HG02884 (cell line): ENCODE results near the gene SPTBN4.
"Not testable (repeated sequence)": the region's sequence is repeated elsewhere in the genome, so short reads cannot be mapped to it uniquely, and the experiment has no call there.

Source experiments
- ATAC-seq: cut with Tn5 transposase; IDR thresholded peaks from one replicate; pipeline ENCODE4 v1.9.1; 2021; ENCODE audit warnings: mild to moderate bottlenecking, moderate library complexity; ENCODE audit not compliant: unreplicated experiment

Gene SPTBN4

GRCh38 chr19:40613690-40614621 is 147.2 kb downstream of the SPTBN4 start:
- ATAC-seq, result no peak

GRCh38 chr19:40614622-40615411 is 148.0 kb downstream of the SPTBN4 start:
- ATAC-seq, result no peak

DNA sequence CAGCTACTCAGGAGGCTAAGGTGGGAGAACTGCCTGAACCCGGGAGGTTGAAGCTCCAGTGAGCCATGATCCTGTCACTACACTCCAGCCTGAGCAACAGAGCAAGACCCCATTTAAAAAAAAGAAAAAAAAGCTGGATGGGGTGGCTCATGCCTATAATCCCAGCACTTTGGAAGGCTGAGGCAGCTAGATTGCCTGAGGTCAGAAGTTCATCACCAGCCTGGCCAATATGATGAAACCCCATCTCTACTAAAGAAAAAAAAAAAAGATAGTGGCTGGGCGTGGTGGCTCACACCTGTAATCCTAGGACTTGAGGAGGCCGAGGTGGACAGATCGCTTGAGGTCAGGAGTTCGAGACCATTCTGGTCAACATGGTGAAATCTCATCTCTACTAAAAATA is 149.4 kb downstream of the SPTBN4 start:
- ATAC-seq, result no peak

DNA sequence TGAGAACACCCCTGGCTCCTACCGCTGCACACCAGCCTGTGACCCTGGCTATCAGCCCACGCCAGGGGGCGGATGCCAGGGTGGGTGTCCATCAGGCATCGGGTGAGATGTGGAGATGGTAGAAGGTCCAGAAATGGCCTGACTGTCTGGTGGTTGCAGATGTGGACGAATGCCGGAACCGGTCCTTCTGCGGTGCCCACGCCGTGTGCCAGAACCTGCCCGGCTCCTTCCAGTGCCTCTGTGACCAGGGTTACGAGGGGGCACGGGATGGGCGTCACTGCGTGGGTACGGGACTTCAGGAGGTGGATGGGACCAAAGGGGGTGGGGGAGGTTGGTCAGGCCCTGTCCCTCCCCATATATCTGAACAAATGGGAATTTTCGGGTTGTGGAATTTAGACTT is 150.1 kb downstream of the SPTBN4 start:
- ATAC-seq, result no peak

GRCh38 chr19:40617961-40618360 is 151.2 kb downstream of the SPTBN4 start:
- no peak for ATAC-seq

DNA sequence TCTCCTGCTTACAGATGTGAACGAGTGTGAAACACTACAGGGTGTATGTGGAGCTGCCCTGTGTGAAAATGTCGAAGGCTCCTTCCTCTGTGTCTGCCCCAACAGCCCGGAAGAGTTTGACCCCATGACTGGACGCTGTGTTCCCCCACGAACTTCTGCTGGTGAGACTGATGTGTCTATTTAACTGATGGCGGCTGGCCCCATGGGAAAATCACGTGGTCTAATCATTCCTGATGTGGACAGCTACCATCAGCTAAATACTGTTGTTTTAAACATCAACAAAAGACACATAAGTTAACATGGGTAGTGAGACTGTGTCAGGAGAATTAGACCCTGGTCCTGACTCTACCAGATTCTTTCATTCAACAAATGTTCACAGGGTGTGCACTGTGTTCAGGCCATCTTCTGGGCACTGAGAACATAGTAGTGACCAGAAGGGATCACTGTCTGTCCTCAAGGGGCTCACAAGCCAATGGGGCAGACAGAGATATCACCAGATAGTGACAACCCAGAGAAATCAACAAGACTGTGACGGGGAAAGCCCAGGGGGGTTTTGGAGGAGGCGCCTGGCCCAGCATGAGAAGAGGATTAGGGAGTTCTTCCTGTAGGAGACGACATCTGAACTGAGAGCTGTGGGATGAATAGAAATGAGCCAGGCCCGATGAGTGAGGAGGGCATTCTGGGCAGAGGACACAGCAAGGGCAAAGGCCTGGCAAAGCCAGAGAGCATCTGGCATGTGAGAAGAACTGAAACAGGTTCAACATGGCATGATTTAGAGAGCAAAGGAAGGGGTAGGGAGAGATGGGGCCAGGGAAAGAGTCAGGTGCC is 152.7 kb downstream of the SPTBN4 start:
- no peak for ATAC-seq

- no peak for ATAC-seq
These were observed 153.3 kb downstream of the SPTBN4 start for GRCh38 chr19:40620161-40620485.

DNA sequence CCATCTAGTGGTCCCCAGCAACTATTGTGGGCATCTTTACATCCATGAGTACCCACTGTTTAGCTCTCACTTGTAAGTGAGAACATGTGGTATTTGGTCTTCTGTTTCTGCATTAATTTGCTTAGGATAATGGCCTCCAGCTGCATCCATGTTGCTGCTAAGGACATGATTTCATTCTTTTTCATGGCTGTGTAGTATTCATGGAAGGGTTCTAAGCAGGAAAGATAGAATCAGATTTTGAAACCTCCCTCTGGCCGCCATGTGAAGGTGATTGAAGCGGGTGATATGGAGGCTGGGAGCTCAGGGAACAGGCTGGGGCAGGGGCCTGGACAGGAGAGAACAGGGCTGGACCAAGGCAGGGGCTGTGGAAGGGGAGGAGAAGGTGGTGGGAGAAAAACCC is 154.5 kb downstream of the SPTBN4 start:
- no peak for ATAC-seq

- no peak for ATAC-seq
These were observed 155.4 kb downstream of the SPTBN4 start for GRCh38 chr19:40621966-40622772.

DNA sequence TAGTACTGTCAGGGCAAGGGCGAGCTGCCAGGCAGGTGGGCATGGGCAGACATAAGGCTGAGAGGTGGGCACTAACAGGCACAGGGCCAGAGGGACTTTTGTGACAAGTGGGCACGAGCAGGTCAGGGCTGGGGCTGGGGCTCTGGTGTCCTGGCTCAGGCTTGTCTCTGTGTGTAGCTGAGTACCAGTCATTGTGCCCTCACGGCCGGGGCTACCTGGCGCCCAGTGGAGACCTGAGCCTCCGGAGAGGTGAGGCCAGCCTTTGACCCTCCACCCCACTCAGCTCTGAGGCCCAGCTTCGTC is 155.9 kb downstream of the SPTBN4 start:
- ATAC-seq, result no peak

- ATAC-seq, result no peak
These were observed 156.8 kb downstream of the SPTBN4 start for GRCh38 chr19:40623403-40624251.

DNA sequence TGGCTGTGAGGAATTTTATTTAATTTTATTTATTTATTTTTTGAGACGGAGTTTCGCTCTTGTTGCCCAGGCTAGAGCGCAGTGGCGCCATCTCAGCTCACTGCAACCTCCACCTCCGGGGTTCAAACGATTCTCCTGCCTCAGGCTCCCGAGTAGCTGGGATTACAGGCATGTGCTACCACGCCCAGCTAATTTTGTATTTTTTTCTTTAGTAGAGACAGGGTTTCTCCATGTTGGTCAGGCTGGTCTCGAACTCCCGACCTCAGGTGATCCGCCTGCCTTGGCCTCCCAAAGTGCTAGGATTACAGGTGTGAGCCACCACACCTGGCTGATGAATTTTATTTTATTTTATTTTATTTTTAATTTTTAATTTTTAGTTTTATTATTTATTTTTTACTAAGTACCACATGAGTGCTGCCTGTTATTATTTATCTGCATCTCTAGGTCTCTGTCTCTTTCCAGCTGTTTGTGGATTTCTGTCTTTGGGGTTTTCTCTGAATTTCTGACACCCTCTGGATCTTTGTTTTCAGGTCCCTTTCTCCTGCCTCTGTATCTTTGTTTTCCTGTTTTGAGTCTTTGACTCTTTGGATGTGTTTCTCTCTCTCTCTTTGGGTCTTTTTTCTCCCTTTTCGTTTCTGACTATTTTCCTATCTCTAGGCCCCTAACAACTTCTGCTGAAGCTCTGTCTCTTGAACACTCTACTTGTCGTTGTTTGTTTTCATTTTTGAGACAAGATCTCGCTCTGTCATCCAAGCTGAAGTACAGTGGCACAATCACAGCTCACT is 157.8 kb downstream of the SPTBN4 start:
- ATAC-seq, result not testable (repeated sequence)

- no peak for ATAC-seq
These were observed 158.8 kb downstream of the SPTBN4 start for GRCh38 chr19:40625406-40626120.
